Measurements from ENCODE around the gene NLRP3. TPM values are rescaled to one million over a fixed set of nuclear protein-coding genes. Genes with fewer than 3 reads are reported as not detected.

Gene NLRP3
- total RNA-seq, 2 donors from 2014 or later, result 1.1 to 1.4 TPM

- Histone ChIP-seq H3K27me3 (replicated peaks; ENCODE audit: insufficient read depth) (no peaks in the 10 kb centered on the region), H3K36me3 (no peaks in the 10 kb centered on the region), H3K9me3 (no peaks in the 10 kb centered on the region), H3K4me1 (replicated peaks) (no peaks in the 10 kb centered on the region), H3K4me3 (no peak overlapping the region), H3K27ac (no peak overlapping the region)
- 30% methylated on average over 2 of the region's 2 CpGs for WGBS
- intact Hi-C loops (cut with DNase I), result no loop called here
- TF ChIP-seq POLR2AphosphoS5 (IDR thresholded peaks at IDR 0.05) (no peak), CTCF (IDR thresholded peaks at IDR 0.05) (no peak), POLR2A (IDR thresholded peaks at IDR 0.05) (no peak)
- no peak for DNase-seq (ENCODE audit: low spot score)
These were observed 78.8 kb downstream of the NLRP3 start for GRCh38 chr1:247494767-247495166.

- Histone ChIP-seq H3K36me3 (no peaks in the 10 kb centered on the region), H3K27ac (peak overlapping the region; percentile 23 to 69), H3K27me3 (replicated peaks; ENCODE audit: insufficient read depth) (no peaks in the 10 kb centered on the region), H3K4me1 (replicated peaks) (no peaks in the 10 kb centered on the region), H3K4me3 (no peak overlapping the region), H3K9me3 (no peaks in the 10 kb centered on the region)
- intact Hi-C loops (cut with DNase I), result no loop called here
- 31% methylated on average over 10 of the region's 10 CpGs for WGBS
- no peak for DNase-seq (ENCODE audit: low spot score)
- TF ChIP-seq POLR2A (IDR thresholded peaks at IDR 0.05) (no peak), POLR2AphosphoS5 (IDR thresholded peaks at IDR 0.05) (peak; percentile 29)
These were observed 80.8 kb downstream of the NLRP3 start for GRCh38 chr1:247496581-247497285.

Other genes starting within 250 kb of the NLRP3 start
- 10 to 100 TPM; 19.1 to 44.6 TPM for gene ZNF124, start 244.2 kb upstream of the NLRP3 start, total RNA-seq
- under 1 TPM in 1 of 2 donors, not detected in 1; 0.62 TPM for gene VN1R5, start 160.1 kb upstream of the NLRP3 start, total RNA-seq
- 10 to 100 TPM; 32.1 to 68.2 TPM for gene ZNF496, start 84.3 kb upstream of the NLRP3 start, total RNA-seq
- not detected for gene OR2B11, start 41.9 kb downstream of the NLRP3 start, total RNA-seq
- gene OR2C3, start 120.3 kb downstream of the NLRP3 start, total RNA-seq, result under 1 TPM in 1 of 2 donors, not detected in 1; 0.45 TPM
- gene GCSAML, start 133.0 kb downstream of the NLRP3 start, total RNA-seq, result 1 to 10 TPM; 1.2 to 1.5 TPM
- gene OR2G2, start 172.2 kb downstream of the NLRP3 start, total RNA-seq, result not detected
- gene OR2G3, start 189.4 kb downstream of the NLRP3 start, total RNA-seq, result not detected

Data from prostate gland (tissue), 2 donors.